ENCODE measurements around the gene SASH1.

Gene SASH1

GRCh38 chr6:148547110-148547509 lies 204.5 kb downstream of the SASH1 start:
- no peak for DNase-seq (ENCODE audit: low read depth, low spot score)

DNA sequence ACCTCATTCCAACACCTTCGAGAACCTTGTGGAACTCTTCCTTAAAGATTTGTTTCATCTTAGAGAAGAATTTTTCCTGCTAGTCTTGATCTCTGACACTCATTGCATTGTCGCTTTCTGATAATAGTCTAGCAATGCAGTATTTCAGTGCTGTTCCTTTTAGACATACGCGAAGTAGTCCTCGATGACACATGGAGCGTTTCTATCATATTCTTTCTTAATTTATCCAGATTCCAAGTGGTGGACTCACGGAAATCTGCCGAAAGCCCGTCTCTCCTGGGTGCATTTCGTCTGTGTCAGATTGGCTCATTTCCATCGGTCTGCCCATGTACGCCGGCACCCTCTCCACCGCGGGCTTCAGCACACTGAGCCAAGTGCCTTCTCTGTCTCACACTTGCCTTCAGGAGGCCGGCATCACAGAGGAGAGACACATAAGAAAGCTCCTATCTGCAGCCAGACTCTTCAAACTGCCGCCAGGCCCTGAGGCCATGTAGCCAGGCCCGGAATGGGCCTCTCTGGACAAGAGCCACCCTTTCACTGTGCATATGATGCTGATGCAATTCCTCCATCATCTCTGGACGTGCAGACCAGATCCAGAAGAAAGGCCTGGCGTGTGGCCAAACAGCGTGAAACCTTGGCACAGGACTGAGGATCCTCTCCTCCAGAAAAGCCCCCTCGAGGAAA lies 205.6 kb downstream of the SASH1 start:
- DNase-seq (ENCODE audit: low read depth, low spot score) = no peak

GRCh38 chr6:148548749-148549140 lies 206.1 kb downstream of the SASH1 start:
- no peak for DNase-seq (ENCODE audit: low read depth, low spot score)

DNA sequence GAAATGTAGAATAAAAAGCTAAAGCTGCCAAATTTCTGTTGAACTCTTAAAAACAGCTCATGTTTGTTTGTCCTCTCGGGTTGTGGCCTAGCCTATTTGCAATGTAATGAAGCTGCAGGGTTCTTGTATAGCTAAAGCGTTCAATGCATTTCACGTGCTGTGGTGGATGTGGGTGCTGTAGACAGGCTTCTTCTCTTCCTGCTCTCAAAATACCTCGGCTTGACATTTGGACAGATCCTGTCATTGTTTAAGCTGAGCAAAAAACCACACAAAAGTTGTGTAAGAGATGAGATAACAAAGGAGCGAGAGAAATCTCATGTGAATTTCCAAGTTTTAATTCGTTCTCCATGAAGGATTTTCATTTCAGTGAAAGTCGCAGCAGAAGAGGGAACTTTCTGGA lies 207.9 kb downstream of the SASH1 start:
- DNase-seq (ENCODE audit: low read depth, low spot score) = no peak

GRCh38 chr6:148551226-148551625 lies 208.6 kb downstream of the SASH1 start:
- no peak for DNase-seq (ENCODE audit: low read depth, low spot score)

GRCh38 chr6:148556410-148556809 lies 213.8 kb downstream of the SASH1 start:
- no peak for DNase-seq (ENCODE audit: low read depth, low spot score)

DNA sequence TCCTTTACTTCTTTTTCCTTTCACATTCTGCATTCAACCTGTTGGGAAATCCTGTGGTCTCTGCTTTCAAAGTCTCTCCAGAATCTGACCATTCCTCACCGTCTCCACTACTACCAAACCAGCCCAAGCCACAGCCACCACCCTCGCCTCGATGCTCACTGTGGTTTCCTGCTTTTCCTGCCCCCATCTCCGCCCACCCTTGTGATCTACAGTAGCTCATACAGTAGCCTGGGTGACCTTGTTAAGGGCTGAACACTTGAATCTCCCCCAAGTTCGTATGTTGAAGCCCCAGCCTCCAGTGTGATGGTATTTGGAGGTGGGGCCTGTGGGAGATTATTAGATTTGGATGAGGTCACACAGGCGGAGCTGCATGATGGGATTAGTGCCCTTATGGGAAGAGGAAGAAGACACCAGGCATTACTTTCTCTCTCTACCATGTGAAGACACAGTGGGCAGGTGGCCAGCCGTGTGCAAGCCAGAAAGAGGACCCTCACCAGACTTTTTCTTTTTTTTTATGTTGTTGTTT lies 215.2 kb downstream of the SASH1 start:
- DNase-seq (ENCODE audit: low read depth, low spot score) = no peak

GRCh38 chr6:148559848-148560433 lies 217.3 kb downstream of the SASH1 start:
- peak; percentile 24 for DNase-seq (ENCODE audit: low read depth, low spot score)

DNA sequence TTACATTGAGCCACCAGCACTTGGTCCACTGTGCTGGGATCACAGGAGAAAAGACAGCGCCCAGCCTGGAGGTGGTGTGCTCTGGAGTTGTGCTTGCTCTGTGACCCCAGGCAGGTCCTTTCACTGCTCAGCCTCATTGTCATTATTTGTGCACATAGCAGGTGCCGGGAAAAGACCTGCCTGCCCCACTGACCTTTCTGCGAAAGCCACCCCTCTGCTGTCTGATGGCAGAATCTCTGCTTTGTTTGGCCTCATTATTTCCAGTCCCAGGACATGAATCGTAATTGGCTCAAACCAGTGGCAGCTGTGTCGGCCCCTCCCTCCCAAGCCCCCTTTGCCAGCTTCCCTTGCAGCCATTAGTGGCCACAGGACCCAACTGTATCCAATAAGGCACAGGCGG lies 219.0 kb downstream of the SASH1 start:
- no peak for DNase-seq (ENCODE audit: low read depth, low spot score)

- DNase-seq (ENCODE audit: low read depth, low spot score) = no peak
Observed at GRCh38 chr6:148563066-148563465, 220.4 kb downstream of the SASH1 start.

DNA sequence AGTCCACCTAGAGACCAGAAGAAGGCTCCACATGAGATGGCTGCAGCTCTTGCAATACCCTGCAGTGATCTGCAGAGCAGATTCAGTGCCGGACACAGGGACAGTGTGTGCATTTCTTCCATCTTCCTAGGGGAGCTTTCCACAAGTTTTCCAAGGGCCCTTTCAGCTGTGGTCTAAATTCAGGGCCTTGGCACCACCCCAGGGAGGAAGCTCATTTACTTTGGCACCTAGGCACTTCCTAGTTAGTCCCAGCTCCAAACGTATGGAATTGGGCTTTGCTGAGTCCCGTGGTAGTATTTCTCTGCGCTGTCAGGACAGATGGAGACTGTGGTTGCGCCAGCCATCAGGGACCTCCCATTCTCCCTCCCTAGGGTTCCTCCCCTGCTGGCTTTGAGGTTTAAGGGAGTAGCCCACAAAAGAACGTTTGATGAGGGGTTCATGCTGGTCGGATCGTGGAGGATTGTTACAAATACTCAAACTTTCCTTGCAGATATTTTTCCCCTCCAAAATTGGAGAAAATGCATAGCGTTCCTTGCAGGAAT lies 221.9 kb downstream of the SASH1 start:
- no peak for DNase-seq (ENCODE audit: low read depth, low spot score)

DNA sequence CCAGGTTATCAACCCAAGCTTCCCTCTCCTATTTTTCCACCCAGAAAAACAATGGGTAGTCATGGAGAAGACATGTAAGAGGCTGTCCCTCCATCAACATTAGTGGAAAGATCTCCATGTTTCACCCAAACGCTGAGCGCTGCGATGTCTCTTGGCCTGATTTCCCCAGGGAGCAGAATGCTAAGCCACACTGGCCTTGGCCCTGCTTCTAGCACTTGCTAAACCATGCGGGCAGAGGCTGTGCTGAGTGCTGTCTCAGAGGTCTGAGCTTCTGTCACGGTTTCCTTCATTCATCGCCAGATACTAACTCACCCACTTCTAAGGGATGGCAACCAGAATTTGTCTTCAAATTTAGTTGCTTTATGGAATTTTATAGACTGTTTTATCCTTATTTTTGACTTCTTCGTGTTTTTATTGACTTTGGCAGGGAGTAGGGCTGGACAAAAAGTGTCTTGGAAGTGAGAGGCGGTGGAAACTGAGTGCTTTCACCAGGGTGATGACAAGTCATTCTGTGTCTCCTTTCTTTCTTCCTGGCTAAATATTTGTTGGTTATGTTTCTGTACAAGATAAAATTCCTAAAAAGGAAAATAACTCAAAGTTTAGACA lies 222.8 kb downstream of the SASH1 start:
- no peak for DNase-seq (ENCODE audit: low read depth, low spot score)

GRCh38 chr6:148565930-148566663 lies 223.5 kb downstream of the SASH1 start:
- no peak for DNase-seq (ENCODE audit: low read depth, low spot score)

DNA sequence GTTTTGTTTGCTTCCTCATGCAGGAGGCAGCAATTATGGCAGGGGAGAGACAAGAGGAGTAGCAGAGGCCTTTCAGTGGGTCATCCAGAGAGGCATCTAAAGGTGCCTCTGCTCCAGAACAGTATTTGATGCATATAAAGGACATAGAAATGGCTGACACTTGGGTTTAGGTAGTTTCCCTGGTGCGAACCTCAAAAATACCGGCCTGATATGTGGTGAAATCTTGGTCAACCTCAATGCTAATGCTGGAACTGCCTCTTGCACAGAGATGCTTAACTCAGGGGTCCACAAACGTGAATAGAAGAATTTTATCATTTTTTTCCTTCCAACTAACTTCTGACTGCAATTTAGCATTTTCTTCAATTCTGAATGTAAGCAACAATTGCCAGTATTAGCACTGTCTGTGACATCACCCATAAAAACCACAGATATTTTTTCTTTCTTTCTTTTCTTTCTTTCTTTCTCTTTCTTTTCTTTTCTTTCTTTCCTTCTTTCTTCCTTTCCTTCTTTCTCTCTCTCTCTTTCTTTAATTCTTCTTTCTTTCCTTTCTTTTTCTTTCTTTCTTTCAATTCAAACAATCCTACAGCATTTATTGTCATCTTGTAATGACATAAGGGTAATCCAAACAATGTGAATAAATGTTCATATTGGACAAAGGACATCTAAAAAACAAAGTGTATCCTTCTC lies 224.2 kb downstream of the SASH1 start:
- no peak for DNase-seq (ENCODE audit: low read depth, low spot score)

GRCh38 chr6:148570456-148570855 lies 227.8 kb downstream of the SASH1 start:
- no peak for DNase-seq (ENCODE audit: low read depth, low spot score)

DNA sequence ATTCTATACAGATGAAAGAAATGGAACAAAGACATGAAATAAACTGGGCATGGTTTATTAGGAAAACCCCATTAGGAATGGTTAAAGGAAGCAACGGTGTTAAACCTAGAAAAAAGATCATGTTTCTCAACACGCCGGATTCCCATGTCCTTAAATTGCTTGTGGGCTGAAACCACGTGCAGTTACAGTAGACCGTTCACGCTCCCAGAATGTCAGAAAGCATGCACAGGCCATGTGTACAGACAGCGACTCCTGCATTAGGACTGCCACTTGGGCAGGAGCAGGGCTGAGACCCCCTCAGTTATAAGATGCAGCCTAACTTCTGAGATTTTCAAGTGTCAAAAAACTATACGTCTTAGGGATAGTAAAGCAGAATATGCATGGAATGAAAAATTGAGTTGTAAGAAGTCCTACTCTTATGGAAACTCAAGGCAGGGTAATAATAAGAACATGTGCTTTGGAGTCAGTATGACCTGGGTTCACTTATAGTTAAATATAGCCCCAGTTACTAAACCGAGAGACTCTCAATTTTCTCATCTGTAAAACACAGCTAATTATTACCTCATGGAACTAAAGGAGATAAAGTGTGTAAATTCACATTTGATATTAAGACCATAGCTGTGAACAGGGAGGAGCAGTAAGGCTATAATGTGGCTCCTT lies 230.2 kb downstream of the SASH1 start:
- DNase-seq (ENCODE audit: low read depth, low spot score) = no peak

- no peak for DNase-seq (ENCODE audit: low read depth, low spot score)
Observed at GRCh38 chr6:148573922-148574321, 231.3 kb downstream of the SASH1 start.

- DNase-seq (ENCODE audit: low read depth, low spot score) = no peak
Observed at GRCh38 chr6:148577687-148578488, 235.2 kb downstream of the SASH1 start.

DNA sequence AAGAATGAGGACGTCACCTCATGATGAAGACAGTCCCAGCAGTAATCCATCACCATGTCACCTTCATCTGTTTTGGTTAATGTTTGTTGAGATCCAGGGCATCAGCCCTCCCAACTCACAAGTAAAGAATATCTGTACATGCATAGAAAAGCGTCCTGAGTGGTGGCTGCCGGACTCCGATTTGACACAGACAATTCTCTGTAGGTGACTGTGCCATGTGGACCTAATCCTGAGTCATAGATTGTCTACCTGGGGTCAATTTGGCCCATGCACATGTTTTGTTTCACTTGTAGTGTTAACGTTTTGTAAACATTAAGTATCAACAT lies 235.8 kb downstream of the SASH1 start:
- DNase-seq (ENCODE audit: low read depth, low spot score) = no peak

DNA sequence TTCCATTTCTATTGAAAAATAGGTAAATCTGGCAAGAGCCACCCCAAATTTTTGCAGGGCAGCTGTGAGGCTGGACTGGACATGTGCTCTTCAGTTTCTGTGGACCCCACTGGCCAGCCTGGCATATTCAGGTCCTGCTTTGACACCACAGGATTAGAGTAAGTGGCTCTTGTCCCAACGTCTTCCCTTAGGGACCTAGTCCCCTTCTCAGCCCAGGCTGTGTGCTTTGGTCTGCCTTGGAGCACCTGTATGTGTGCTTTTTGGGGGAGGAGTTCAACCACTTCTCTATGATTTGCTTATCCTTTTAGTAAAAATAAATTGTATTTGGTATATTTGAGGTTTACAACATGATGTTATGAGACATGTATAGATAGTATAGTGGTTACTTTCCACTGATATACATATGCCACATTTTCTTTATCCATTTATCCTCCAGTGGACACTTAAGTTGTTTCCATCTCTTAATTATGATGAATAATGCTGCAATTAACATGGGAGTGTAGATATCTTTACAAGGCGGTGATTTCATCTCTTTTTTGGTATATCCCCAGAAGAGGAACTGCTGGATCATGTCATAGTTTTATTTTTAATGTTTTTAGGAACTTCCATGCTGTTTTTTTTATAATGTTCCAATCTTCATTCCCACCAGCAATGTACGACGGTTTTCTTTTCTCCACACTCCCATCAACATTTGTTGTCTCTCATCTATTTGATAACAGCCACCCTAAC lies 236.4 kb downstream of the SASH1 start:
- no peak for DNase-seq (ENCODE audit: low read depth, low spot score)

Data from activated naive CD8-positive, alpha-beta T cell treated with anti-CD3 and anti-CD28 coated beads, Interleukin-2, amount 50 U/mL, for 16 hours (primary cell).